Fibroblast of pulmonary artery (primary cell): ENCODE measurements around the gene AGRN.
"Not testable (repeated sequence)": the region's sequence is repeated elsewhere in the genome, so short reads cannot be mapped to it uniquely, and the experiment has no call there.

Experiments used
- DNase-seq: peaks from one replicate; pipeline ENCODE4 v3.0.0-alpha.2; 2010; ENCODE audit warnings: low read depth
- H3K4me3 ChIP-seq: replicated peaks from 2 replicates; pipeline ENCODE4 v1.5.1; 2011; ENCODE audit warnings: low read depth, mild to moderate bottlenecking, control low read depth, low read length, moderate library complexity
- TF ChIP-seq, protein P1 (sequence below): IDR thresholded peaks from 2 replicates; pipeline ENCODE4 v1.5.1; 2011; ENCODE audit warnings: mild to moderate bottlenecking, control low read depth, low read length, inconsistent platforms; ENCODE audit errors: missing control alignments

The AGRN gene

DNA sequence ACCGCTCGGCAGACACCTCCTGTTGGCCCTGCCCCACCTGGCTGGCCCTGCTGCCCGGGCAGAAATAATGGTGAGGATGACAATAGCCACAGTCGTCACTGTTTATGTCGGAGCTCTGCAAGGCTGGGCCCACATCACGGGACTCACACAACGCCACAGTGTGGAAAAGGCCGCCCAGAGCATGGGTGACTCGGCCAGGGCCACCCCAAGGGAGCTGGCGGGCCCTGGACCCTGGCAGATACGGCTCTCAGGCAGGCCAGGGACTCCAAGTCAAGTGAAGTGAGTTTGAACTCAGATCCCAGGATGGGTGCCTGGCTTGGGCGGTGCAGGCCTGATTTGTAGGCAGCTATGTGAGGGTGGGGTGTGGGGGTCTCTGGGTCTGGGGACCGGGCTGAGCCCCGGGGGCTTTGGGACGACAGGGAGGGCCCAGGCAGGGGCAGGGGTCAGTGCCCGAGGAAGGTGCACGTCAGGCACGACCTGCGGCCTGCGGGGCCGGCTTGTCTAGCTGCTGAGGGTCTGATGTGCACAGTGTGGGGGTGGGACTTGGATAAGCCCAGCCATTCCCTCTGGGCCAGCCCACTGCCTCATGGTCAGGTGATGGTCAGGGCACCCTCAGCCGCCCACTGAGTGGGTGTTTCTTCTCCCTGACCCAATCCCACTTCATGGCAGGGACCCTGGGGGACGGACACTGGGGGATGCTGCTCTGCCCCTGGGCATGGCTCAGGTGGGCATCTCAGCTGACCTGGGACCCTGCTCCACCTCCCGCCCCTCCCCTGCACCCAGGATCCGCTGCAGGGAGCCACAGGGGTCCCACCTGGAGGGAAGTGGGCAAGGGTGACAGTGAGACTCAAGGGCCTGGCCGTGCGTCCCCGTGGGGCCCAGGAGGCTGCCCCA, 53.2 kb downstream of the AGRN start:
- TF ChIP-seq, protein P1, sequence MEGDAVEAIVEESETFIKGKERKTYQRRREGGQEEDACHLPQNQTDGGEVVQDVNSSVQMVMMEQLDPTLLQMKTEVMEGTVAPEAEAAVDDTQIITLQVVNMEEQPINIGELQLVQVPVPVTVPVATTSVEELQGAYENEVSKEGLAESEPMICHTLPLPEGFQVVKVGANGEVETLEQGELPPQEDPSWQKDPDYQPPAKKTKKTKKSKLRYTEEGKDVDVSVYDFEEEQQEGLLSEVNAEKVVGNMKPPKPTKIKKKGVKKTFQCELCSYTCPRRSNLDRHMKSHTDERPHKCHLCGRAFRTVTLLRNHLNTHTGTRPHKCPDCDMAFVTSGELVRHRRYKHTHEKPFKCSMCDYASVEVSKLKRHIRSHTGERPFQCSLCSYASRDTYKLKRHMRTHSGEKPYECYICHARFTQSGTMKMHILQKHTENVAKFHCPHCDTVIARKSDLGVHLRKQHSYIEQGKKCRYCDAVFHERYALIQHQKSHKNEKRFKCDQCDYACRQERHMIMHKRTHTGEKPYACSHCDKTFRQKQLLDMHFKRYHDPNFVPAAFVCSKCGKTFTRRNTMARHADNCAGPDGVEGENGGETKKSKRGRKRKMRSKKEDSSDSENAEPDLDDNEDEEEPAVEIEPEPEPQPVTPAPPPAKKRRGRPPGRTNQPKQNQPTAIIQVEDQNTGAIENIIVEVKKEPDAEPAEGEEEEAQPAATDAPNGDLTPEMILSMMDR = no peak
- H3K4me3 ChIP-seq = no peak overlapping the region
- DNase-seq = no peak

DNA sequence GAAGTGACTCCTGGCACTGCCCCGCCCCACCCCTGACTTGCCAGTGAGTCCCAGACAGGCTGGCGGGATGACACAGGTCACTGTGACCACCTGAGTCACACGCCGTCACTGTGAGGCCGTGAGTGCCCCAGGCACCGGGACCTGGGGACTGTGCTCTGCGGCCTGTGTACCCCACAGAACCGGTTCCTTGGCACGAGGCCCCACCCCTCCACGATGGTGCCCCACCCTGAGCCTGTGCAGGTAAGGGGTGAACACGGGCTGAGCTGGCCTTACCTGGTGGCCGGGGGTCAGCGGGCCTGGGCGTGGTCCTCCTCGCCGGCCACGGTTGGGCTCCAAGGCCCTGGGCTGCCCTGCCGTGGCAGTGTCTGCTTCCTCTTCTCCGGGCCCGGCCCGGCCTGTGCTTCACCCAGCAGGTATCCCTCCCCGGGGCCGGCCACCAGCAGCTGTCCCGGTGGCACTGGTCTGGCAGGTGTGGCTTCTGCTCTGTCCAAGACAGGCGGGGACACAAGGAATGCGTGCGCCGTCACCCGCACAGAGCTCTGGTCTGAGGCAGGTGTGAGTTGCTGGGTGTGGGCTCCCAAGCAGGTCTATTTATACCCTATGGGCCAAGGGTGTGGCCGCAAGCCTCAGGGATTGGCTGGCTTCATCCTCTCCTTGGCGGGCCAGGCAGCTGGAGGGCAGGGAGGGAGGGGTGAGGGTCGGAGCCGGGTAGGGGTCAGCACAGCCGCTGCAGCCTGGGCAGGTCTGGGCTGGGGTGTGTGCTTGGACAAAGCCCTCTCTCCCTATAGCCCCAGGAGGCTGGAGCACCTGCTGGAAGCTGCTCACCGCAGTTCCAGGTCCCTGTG, 54.0 kb downstream of the AGRN start, which contains the start of gene RNF223:
Gene RNF223 (minus strand): TSS at position 564 of the 845 bp plus-strand sequence. CDS start 1,740 bp downstream, outside the sequence.
- DNase-seq = no peak
- no peak within 1 kb of the TSS for H3K4me3 ChIP-seq
- TF ChIP-seq, protein P1 = no peak

DNA sequence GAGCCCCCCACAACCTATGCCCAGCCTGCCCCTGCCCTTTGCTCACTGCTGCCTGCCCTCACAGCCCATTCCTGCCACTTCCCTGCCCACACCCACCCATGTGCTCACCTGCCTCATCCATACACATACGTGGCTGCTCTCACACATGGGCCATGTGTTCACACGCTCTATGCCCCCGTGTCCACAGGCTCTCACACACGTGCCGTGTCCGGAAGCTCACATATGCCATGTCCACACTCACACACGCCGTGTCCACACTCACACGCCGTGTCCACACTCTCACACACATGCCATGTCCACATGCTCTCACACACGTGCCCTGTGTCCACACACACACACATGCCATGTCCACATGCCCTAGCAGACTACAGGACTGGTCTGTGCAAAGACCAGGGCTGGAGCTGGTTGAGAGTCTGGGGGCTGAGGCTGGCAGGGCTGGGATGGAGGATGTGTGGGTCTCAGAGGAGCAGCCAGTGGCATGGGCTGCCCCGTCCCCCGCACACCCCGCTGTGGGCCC, 54.8 kb downstream of the AGRN start:
- no peak overlapping the region for H3K4me3 ChIP-seq
- TF ChIP-seq, protein P1 = no peak
- no peak for DNase-seq

DNA sequence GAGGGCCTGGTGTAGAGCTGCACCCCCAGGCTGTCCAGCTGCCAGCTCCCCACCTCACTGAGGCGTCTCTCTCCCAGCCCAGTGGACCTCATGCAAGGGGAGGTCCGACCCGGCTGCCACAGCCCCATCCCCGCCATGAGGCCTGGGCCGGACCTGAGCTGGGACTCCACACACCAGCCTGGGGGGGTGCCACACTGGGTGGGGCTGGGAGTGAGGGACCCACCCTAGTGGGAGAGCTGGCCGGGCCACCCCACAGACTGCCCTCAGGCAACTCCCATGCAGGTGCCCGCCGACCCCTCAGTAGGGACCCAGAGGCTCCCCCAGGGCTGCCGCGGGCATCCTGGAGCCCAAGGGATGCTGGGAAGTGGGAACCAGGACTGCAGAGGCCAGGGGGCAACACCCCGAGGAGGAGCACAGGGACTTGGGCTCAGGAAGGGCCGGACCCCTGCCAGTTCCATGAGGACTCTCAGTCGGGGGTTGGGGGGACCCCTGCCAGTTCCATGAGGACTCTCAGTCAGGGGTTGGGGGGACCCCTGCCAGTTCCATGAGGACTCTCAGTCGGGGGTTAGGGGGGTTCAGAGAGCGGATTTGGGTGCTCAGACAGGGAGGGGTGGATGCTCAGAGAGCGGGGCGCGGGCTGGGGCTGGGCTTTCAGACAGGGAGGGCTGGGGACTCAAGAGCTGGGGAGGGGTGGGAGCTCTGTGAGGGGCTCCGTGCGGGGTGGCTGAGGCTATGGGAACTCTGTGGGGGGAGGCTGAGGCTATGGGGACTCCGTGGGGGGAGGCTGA, 55.4 kb downstream of the AGRN start:
- TF ChIP-seq, protein P1 = no peak
- H3K4me3 ChIP-seq = no peak overlapping the region
- DNase-seq = no peak

DNA sequence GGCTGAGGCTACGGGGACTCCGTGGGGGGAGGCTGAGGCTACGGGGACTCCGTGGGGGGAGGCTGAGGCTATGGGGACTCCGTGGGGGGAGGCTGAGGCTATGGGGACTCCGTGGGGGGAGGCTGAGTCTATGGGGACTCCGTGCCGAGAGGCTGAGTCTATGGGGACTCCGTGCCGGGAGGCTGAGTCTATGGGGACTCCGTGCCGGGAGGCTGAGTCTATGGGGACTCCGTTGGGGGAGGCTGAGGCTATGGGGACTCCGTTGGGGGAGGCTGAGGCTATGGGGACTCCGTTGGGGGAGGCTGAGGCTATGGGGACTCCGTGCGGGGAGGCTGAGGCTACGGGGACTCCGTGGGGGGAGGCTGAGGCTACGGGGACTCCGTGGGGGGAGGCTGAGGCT, 57.5 kb downstream of the AGRN start:
- not testable (repeated sequence) for H3K4me3 ChIP-seq, DNase-seq

DNA sequence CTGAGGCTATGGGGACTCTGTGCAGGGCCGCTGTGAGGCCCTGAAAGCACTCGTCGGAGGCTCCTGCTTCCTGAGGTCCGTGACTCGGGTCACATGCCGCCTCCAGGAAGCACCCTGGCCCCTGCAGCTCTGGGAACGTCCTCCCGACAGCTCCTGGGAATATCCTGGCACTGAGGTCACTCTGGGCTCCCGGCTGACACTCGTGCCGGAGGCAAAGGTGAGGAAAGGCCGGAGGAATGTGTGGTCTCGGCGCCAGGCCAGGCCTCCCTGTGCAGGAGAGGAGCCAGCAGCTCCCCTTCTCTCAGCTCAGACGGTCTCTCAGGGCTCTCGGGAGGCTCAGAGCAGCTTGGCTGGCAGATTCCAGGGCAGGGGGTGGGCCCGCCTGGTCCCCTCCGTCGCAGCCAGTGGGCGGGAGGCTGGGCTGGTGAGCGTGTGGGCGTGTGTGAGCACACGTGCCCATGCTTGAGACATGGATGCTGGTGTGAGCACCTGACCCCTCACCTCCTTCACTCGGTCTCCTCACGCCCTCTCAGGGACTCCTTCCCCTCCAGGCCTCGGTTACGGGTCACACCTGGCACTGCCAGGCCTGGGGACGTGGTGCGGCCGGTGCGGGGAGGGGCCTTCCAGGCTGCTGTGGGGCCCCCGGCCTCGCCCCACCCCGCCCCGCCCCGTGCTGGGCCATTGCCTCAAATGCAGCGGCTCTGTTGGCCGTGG, 59.6 kb downstream of the AGRN start:
- peak; percentile 85 for DNase-seq
- TF ChIP-seq, protein P1 = no peak
- H3K4me3 ChIP-seq = peak overlapping the region; percentile 17
